Epidermal melanocyte (primary cell): ENCODE results near the gene IL36B.

ENCODE experiments used
- DNase-seq: peaks from one replicate; pipeline ENCODE4 v3.0.0; 2011; ENCODE audit warnings: low spot score; ENCODE audit not compliant: insufficient read length

The IL36B gene

GRCh38 chr2:113056521-113056920 lies 3.9 kb upstream of the IL36B start:
- no peak for DNase-seq

GRCh38 chr2:113054066-113054465 lies 1.4 kb upstream of the IL36B start:
- DNase-seq, result no peak

- no peak for DNase-seq
Observed at GRCh38 chr2:113053666-113054065, 999 bp upstream of the IL36B start.

DNA sequence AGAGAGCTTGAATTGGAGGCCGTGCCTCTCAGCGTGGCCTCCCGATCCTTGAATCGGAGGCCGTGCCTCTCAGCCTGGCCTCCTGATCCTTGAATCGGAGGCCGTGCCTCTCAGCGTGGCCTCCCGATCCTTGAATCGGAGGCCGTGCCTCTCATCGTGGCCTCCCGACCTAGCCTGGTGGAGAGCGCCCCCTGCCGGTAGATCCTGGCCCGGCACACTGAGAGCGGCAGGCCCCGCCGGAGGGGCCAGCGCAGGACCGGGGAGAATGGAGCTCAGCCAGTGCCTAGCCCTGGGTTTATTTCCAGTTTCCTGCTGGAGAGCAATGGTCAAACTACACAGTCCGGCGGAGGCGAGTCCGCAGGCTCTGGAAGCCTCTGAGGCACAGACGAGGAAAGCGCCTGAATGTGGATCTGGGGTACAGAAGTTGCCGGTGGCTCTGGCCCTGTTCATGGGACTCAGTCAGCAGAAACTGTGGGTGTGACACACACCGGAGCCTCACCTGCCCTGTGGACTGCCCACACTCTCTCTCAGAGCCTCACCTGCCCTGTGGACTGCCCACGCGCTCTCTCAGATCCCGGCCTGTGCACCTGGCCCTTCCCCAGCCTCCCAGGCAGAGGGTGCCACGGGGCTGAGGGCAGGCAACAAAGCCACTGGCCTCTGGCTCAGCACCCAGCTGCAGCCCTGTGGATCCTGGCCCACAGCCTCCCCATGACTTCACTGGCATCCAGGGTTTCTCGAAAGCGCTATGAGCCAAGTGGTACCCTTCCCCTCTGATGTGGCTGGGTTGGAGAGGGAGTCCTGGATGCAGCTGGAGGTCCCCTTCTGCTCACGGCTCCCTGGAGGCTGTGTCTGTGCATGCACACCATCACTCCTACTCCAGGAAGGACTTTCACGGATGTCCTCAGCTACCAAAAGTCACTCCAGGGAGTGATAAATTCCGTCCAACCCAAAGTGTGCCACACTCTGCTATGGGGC lies 1.5 kb downstream of the IL36B start:
- no peak for DNase-seq

- no peak for DNase-seq
Observed at GRCh38 chr2:113046465-113046864, 6.2 kb downstream of the IL36B start.

- no peak for DNase-seq
Observed at GRCh38 chr2:113041871-113042270, 10.8 kb downstream of the IL36B start.

DNA sequence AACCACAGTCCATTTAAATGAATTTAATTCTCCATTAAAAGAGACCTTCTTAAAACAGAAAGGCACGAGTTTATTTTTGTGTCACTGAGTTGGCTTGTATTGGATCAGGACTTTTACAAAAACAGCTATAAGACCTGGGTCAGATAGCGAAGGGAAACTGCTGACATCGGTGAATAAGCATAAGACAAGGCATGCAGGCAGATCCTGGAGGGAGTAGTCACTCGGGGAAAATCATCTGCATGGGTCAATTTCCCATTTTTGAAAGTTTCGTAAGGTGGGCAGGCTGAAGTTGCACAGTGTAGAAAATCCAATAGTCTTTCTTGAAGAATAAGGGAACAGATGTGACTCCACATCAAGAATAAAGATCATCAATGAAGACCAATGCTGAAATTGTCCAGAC lies 12.9 kb downstream of the IL36B start:
- no peak for DNase-seq

GRCh38 chr2:113039158-113039557 lies 13.5 kb downstream of the IL36B start:
- no peak for DNase-seq

DNA sequence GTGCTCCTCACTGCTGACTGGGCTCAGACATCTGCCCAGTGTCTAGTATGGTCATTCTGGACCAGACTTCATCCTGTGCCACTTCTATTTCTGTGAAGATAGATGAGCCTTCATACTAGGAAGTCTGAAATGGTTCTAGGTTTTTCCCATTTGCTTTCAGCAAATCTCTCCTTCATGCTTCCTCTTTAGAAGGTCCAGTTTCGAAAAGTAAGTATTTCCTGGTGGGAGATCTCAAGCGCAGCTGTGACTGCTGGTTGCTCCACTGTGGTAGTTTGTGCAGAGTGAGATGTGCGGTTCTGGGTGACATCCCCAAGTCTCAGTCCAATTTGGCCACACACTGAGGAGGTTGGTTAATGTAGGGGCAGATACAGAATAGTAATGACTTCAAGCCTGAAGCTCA lies 14.4 kb downstream of the IL36B start:
- DNase-seq, result no peak

DNA sequence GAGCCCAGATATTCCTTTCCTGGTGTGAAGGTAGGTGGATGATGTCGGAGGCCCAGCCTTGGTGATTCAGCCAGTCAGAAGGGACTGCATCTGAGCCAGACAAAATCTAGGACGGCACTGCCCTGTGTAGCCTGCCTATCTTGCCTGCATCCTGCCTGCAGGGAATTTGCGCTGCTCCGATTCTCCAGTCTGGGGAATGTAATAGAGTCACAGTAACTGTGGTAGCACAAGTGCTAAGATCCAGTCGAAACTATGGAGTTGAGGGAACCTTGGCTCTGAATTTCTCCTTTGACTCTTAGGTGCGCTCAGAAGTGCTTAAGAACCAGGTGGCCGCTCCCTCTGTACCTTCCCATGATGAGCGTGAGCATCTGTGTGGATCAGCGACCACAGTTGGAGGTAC lies 15.9 kb downstream of the IL36B start:
- DNase-seq, result no peak

GRCh38 chr2:113034016-113034415 lies 18.7 kb downstream of the IL36B start:
- DNase-seq, result no peak

- no peak for DNase-seq
Observed at GRCh38 chr2:113032737-113033136, 19.9 kb downstream of the IL36B start.

GRCh38 chr2:113028112-113028511 lies 24.6 kb downstream of the IL36B start:
- no peak for DNase-seq

- DNase-seq, result no peak
Observed at GRCh38 chr2:113027691-113028090, 25.0 kb downstream of the IL36B start.

- no peak for DNase-seq
Observed at GRCh38 chr2:113025737-113026136, 26.9 kb downstream of the IL36B start.

DNA sequence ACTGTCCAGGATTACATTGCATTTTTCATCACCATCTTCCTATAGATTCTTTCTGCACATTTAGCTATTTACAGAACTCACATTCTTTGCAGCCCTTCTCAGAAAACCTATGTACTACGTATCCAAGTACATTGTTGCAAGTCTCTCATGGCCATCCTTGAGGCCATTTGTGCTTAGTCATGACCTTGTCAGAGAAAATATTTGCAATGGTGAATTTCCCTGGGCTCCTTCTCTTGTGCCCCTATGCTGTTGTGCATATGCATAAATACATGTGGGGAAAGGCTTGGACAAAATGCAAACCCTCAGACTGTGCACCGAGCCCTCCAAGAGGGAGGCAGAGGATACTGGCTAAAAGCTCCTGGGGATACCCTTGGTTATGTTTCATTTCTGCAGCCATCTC lies 27.9 kb downstream of the IL36B start:
- no peak for DNase-seq

DNA sequence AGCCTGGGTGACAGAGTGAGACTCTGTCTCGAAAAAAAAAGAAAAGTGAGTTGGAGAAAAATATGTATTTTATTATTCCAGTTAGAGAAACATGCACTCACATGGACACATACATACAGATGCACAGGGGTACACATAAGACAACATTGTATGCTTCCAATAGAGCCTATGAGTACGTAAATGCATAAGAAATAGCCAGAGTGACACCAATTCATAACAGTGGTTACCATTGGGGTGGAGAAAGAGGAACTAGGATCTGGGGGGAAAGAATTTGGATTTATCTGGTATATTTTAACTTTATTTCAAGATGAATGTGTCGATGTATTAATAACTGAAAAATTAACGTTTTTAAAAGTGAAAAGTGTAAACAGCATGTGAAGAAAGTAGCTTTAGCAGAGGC lies 31.4 kb downstream of the IL36B start:
- DNase-seq, result no peak

- no peak for DNase-seq
Observed at GRCh38 chr2:113018509-113018908, 34.2 kb downstream of the IL36B start.

DNA sequence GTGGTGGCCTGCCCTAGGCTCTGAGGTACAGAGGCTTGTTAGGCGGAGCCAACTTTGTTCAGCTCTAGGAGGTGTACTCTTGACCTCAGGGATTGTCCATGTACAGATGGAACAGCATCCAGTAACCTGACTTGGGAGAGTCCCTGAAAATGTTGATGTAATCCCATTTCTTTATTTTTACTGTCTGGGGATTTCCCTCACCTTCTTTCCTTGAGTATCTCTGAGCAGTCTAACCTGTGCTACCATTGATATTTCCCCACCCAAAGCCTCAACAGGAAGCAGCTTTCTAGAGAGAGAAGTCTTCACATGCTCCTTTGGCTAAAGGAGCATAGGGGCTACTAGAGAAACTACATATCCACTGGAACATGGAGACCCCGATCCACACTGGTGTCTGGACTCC lies 37.0 kb downstream of the IL36B start:
- DNase-seq, result no peak

- DNase-seq, result no peak
Observed at GRCh38 chr2:113015042-113015441, 37.6 kb downstream of the IL36B start.

GRCh38 chr2:113014067-113014466 lies 38.6 kb downstream of the IL36B start:
- DNase-seq, result no peak

- DNase-seq, result no peak
Observed at GRCh38 chr2:113013336-113013661, 39.4 kb downstream of the IL36B start.
